Omental fat pad (tissue), 4 donors: ENCODE measurements around the gene RMI2. TPM values are rescaled to one million over a fixed set of nuclear protein-coding genes. Genes with fewer than 3 reads are reported as not detected.

Experiments used
- ATAC-seq: fragments of 150-250 bp; one replicate; pipeline ENCODE4 v1.9.1; 2016; ENCODE audit warnings: mild to moderate bottlenecking, moderate library complexity; ENCODE audit not compliant: low FRiP score
- DNase-seq: peaks from one replicate; pipeline ENCODE4 v3.0.0-alpha.2; 2019; ENCODE audit warnings: low spot score
- CTCF ChIP-seq, 3 donors: fragments of 450-650 bp; IDR thresholded peaks; one replicate each; pipeline ENCODE4 v1.5.1; 2016 to 2017; ENCODE audit warnings: antibody characterized with exemption in 3 of 3, mild to moderate bottlenecking in 3 of 3, moderate library complexity in 2 of 3
- total RNA-seq, 4 donors: library from RNA; depleted of rRNA; stranded (reverse); fragments of >200 nt; gene quantifications; one replicate each; pipeline ENCODE4 v1.1.0, GENCODE V29; 2016

RMI2 gene
- total RNA-seq, 4 donors from 2014 or later = 0.72 to 1.7 (median 1.2) TPM; not detected in 1

GRCh38 chr16:11341371-11341770, 3.9 kb upstream of the RMI2 start:
- DNase-seq = no peak
- no peak for ATAC-seq
- TF ChIP-seq CTCF (IDR thresholded peaks at IDR 0.05) = no peak

GRCh38 chr16:11342021-11342855, 3.0 kb upstream of the RMI2 start:
- TF ChIP-seq CTCF (IDR thresholded peaks at IDR 0.05) = no peak
- no peak for ATAC-seq
- DNase-seq = no peak

- ATAC-seq (no peak), DNase-seq (no peak)
- no peak for TF ChIP-seq CTCF (IDR thresholded peaks at IDR 0.05)
Measured at GRCh38 chr16:11346700-11347319, 1.6 kb downstream of the RMI2 start.

- ATAC-seq (no peak), DNase-seq (no peak)
- TF ChIP-seq CTCF (IDR thresholded peaks at IDR 0.05) = no peak
Measured at GRCh38 chr16:11347831-11348230, 2.6 kb downstream of the RMI2 start.

GRCh38 chr16:11348737-11349598, 3.7 kb downstream of the RMI2 start:
- no peak for DNase-seq
- ATAC-seq = no peak
- no peak for TF ChIP-seq CTCF (IDR thresholded peaks at IDR 0.05)

- no peak for TF ChIP-seq CTCF (IDR thresholded peaks at IDR 0.05)
- no peak for ATAC-seq
- no peak for DNase-seq
Measured at GRCh38 chr16:11349599-11350276, 4.5 kb downstream of the RMI2 start.
